ENCODE data around the gene NDUFA7.

The NDUFA7 gene

GRCh38 chr19:8331263-8331845, 10.2 kb upstream of the NDUFA7 start:
- TF ChIP-seq CTCF (IDR thresholded peaks at IDR 0.05; ENCODE audit: low read depth, low read length): no peak

GRCh38 chr19:8329996-8330395, 8.8 kb upstream of the NDUFA7 start:
- Histone ChIP-seq H3K36me3 (no peaks in the 10 kb centered on the region), H3K27me3 (peaks cover 44% of the 10 kb centered on the region), H3K9me3 (no peaks in the 10 kb centered on the region; the same call in 1 of the 2 replicates), H3K4me1 (no peaks in the 10 kb centered on the region), H3K4me3 (ENCODE audit: low read depth, low read length) (no peak overlapping the region)
- DNase-seq: no peak
- TF ChIP-seq CTCF (IDR thresholded peaks at IDR 0.05; ENCODE audit: low read depth, low read length): no peak

More at GRCh38 chr19:8331263-8331845, 10.2 kb upstream of the NDUFA7 start:
- no peak overlapping the region for H3K4me3 ChIP-seq (ENCODE audit: low read depth, low read length)
- DNase-seq: no peak
- peaks cover 57% of the 10 kb centered on the region for H3K27me3 ChIP-seq
- H3K36me3 ChIP-seq: no peaks in the 10 kb centered on the region
- H3K4me1 ChIP-seq: no peaks in the 10 kb centered on the region
- peaks cover 5% of the 10 kb centered on the region; the same call in 1 of the 2 replicates for H3K9me3 ChIP-seq

- no peak for TF ChIP-seq CTCF (IDR thresholded peaks at IDR 0.05; ENCODE audit: low read depth, low read length)
- Histone ChIP-seq H3K4me1 (peaks cover 7% of the 10 kb centered on the region; the same call in 1 of the 2 replicates), H3K4me3 (ENCODE audit: low read depth, low read length) (no peak overlapping the region), H3K9me3 (no peaks in the 10 kb centered on the region; the same call in 1 of the 2 replicates), H3K27me3 (peaks cover 19% of the 10 kb centered on the region), H3K36me3 (peaks cover 25% of the 10 kb centered on the region)
- no peak for DNase-seq
These were observed 4.3 kb upstream of the NDUFA7 start for GRCh38 chr19:8325454-8325853.

DNA sequence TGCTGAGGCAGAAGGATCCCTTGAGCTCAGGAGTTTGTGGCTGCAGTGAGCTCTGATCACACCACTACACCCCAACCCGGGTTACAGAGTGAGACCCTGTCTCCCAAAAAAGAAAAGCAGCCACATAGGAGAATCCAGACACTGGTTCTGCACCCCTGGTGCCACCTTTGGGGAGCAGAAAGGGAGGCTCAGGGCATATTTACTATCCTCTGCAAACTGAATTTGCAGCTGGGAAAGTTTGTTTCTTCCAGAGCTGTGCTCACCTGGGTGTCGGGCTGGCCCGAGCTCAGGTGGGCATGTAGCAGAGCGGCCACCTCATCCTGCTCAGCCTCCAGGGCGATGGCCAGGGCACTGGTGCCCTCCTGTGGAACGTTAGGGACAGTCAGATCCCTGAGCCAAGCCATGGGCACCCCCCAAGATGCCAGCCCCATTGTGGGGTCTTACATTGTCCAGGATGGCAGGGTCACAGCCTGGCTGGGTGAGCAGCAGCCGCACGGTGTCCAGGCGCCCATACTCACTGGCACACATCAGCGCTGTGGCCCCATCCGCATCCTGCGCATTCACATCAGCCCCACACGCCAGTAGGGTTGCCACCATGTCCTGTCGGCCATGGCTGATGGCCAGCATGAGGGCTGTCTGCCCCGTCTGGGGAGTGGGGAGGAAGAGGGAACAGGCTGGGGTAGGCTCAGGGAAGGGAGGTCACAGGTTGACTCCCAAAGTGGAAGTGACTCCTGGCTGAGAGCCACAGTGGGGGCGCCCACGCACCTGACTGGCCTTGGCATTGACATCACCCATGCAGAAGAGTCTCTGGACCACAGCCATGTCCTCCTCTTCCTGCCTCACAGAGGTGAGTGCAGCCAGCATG, 3.2 kb upstream of the NDUFA7 start:
- H3K27me3 ChIP-seq: peaks cover 19% of the 10 kb centered on the region
- peaks cover 7% of the 10 kb centered on the region; the same call in 1 of the 2 replicates for H3K4me1 ChIP-seq
- H3K36me3 ChIP-seq: peaks cover 25% of the 10 kb centered on the region
- TF ChIP-seq CTCF (IDR thresholded peaks at IDR 0.05; ENCODE audit: low read depth, low read length): no peak; the same call in 1 of the 2 replicates
- DNase-seq: peak; percentile 34
- no peaks in the 10 kb centered on the region; the same call in 1 of the 2 replicates for H3K9me3 ChIP-seq
- no peak overlapping the region for H3K4me3 ChIP-seq (ENCODE audit: low read depth, low read length)

DNA sequence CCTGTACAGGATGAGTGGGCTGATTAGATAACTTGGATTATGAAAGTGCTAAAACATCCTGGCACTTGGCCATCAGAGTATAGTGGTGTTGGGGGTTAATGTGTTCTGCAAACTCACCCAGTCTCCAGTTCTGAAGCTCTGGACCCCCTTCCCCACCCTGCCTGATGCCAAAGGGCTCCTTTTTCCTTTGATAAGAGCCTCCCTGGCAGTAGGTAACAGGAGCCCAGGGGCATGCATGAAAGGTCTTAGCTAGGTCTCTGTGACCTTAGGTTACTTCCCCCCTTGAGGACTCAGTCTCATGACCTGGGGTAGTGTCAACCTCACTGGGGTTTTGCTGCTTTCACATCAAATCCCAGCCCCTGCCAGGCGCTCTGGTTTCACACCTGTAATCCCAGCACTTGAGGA, 2.6 kb upstream of the NDUFA7 start:
- TF ChIP-seq CTCF (IDR thresholded peaks at IDR 0.05; ENCODE audit: low read depth, low read length): no peak
- peaks cover 25% of the 10 kb centered on the region for H3K36me3 ChIP-seq
- no peaks in the 10 kb centered on the region; the same call in 1 of the 2 replicates for H3K9me3 ChIP-seq
- no peak for DNase-seq
- no peak overlapping the region for H3K4me3 ChIP-seq (ENCODE audit: low read depth, low read length)
- peaks cover 7% of the 10 kb centered on the region; the same call in 1 of the 2 replicates for H3K4me1 ChIP-seq
- H3K27me3 ChIP-seq: peaks cover 19% of the 10 kb centered on the region

DNA sequence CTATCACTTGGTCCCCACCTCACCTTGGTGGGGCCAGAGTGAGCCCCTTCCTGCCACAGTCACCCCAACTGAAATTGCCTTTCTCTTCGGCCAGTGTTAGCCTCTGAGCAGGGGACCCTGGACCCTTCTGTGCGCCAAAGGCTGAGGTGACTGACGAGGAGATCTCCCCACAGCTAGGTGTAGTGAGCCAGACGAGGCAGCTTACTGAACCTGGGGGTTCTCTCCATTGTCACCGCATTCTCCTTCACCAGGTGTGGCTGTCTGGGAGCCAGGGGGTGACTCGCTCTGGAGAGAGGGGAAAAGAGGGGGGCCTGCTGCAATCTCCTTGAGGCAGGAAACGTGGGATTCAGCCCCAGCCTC, 1.4 kb upstream of the NDUFA7 start:
- peaks cover 25% of the 10 kb centered on the region for H3K36me3 ChIP-seq
- H3K27me3 ChIP-seq: peaks cover 8% of the 10 kb centered on the region
- H3K4me3 ChIP-seq (ENCODE audit: low read depth, low read length): peak overlapping the region; percentile 100
- peaks cover 7% of the 10 kb centered on the region; the same call in 1 of the 2 replicates for H3K4me1 ChIP-seq
- no peaks in the 10 kb centered on the region for H3K9me3 ChIP-seq
- DNase-seq: no peak
- TF ChIP-seq CTCF (IDR thresholded peaks at IDR 0.05; ENCODE audit: low read depth, low read length): no peak
